Suprapubic skin (tissue), 4 donors: ENCODE measurements around the gene MYO7A. TPM values are rescaled to one million over a fixed set of nuclear protein-coding genes. Genes with fewer than 3 reads are reported as not detected.

ENCODE experiments used
- DNase-seq, 2 donors: peaks; one replicate each; pipeline ENCODE4 v3.0.0-alpha.2; 2019; ENCODE audit warnings: low spot score in 2 of 2
- H3K27ac ChIP-seq: fragments of 200-600 bp; sonication (generic); one replicate; pipeline ENCODE4 v1.5.1; 2019
- H3K27me3 ChIP-seq: fragments of 200-600 bp; sonication (generic); one replicate; pipeline ENCODE4 v1.5.1; 2019
- H3K36me3 ChIP-seq: fragments of 200-600 bp; sonication (generic); one replicate; pipeline ENCODE4 v1.5.1; 2019
- H3K4me1 ChIP-seq: fragments of 200-600 bp; sonication (generic); one replicate; pipeline ENCODE4 v1.5.1; 2019
- H3K4me3 ChIP-seq: fragments of 200-600 bp; sonication (generic); one replicate; pipeline ENCODE4 v1.5.1; 2019; ENCODE audit warnings: mild to moderate bottlenecking
- H3K9me3 ChIP-seq: fragments of 200-600 bp; sonication (generic); one replicate; pipeline ENCODE4 v1.5.1; 2019
- CTCF ChIP-seq, 2 donors: fragments of 200-600 bp in 1 of 2; fragments of 450-650 bp in 1 of 2; sonication (generic) in 1 of 2; IDR thresholded peaks; one replicate each; pipeline ENCODE4 v1.5.1; 2016 to 2019; ENCODE audit warnings: antibody characterized with exemption in 2 of 2, mild to moderate bottlenecking in 1 of 2, moderate library complexity in 1 of 2
- EP300 ChIP-seq: sonication (generic); formaldehyde crosslinking; IDR thresholded peaks from one replicate; pipeline ENCODE4 v1.6.1; 2017; ENCODE audit warnings: antibody characterized with exemption
- POLR2A ChIP-seq, 2 donors: fragments of 450-650 bp; IDR thresholded peaks; one replicate each; pipeline ENCODE4 v1.6.1; 2017; ENCODE audit warnings: antibody characterized with exemption in 2 of 2, mild to moderate bottlenecking in 2 of 2, moderate library complexity in 2 of 2
- POLR2AphosphoS5 ChIP-seq, 3 donors: sonication (generic); formaldehyde crosslinking; IDR thresholded peaks; one replicate each; pipeline ENCODE4 v1.6.1; 2017; ENCODE audit warnings: antibody characterized with exemption in 3 of 3
- WGBS: methylation state at CpG from one replicate; pipeline ENCODE4 v1.1.5; 2018; 5-methylcytosine and 5-hydroxymethylcytosine counted together
- total RNA-seq, 4 donors: library from RNA; depleted of rRNA; stranded (reverse); fragments of >200 nt; gene quantifications; one replicate each; pipeline ENCODE4 v1.1.0, GENCODE V29; 2016

MYO7A gene
- total RNA-seq, 4 donors from 2014 or later: 0.34 to 2.4 (median 2.0) TPM

- 74% methylated on average over 11 of the region's 11 CpGs for WGBS
- no peak for TF ChIP-seq POLR2AphosphoS5 (IDR thresholded peaks at IDR 0.05)
- TF ChIP-seq EP300: no peak
- no peak for TF ChIP-seq POLR2A (IDR thresholded peaks at IDR 0.05)
- no peak for TF ChIP-seq CTCF (IDR thresholded peaks at IDR 0.05)
- Histone ChIP-seq H3K27ac (peak overlapping the region; percentile 67), H3K36me3 (no peaks in the 10 kb centered on the region), H3K4me1 (peaks cover 20% of the 10 kb centered on the region), H3K4me3 (peak overlapping the region; percentile 16), H3K27me3 (no peaks in the 10 kb centered on the region), H3K9me3 (no peaks in the 10 kb centered on the region)
- peak; percentile 31 to 49 for DNase-seq
Observed at GRCh38 chr11:77081976-77082836, 45.8 kb upstream of the MYO7A start.

- H3K4me1 ChIP-seq: peaks cover 23% of the 10 kb centered on the region
Observed at GRCh38 chr11:77082838-77083565, 45.0 kb upstream of the MYO7A start.

GRCh38 chr11:77083566-77084245 lies 44.3 kb upstream of the MYO7A start:
- H3K27me3 ChIP-seq: no peaks in the 10 kb centered on the region
- 96% methylated on average over 9 of the region's 12 CpGs for WGBS
- no peak overlapping the region for H3K4me3 ChIP-seq
- DNase-seq: peak in 1 of 2 donors; percentile 44
- H3K9me3 ChIP-seq: no peaks in the 10 kb centered on the region
- H3K4me1 ChIP-seq: peaks cover 30% of the 10 kb centered on the region
- no peak overlapping the region for H3K27ac ChIP-seq
- TF ChIP-seq CTCF (IDR thresholded peaks at IDR 0.05) (no peak), POLR2AphosphoS5 (IDR thresholded peaks at IDR 0.05) (no peak), POLR2A (IDR thresholded peaks at IDR 0.05) (no peak), EP300 (no peak)
- H3K36me3 ChIP-seq: no peaks in the 10 kb centered on the region

More at GRCh38 chr11:77082838-77083565, 45.0 kb upstream of the MYO7A start:
- no peaks in the 10 kb centered on the region for H3K27me3 ChIP-seq
- H3K4me3 ChIP-seq: peak overlapping the region; percentile 16
- peak; percentile 71 to 81 for DNase-seq
- no peaks in the 10 kb centered on the region for H3K9me3 ChIP-seq
- no peaks in the 10 kb centered on the region for H3K36me3 ChIP-seq
- WGBS: 61% methylated on average over 11 of the region's 15 CpGs
- peak overlapping the region; percentile 67 for H3K27ac ChIP-seq
- no peak for TF ChIP-seq POLR2A (IDR thresholded peaks at IDR 0.05)
- TF ChIP-seq POLR2AphosphoS5 (IDR thresholded peaks at IDR 0.05): no peak
- TF ChIP-seq CTCF (IDR thresholded peaks at IDR 0.05): no peak
- no peak for TF ChIP-seq EP300

- H3K4me1 ChIP-seq: peaks cover 39% of the 10 kb centered on the region
- 90% methylated on average over 8 of the region's 25 CpGs for WGBS
- H3K27me3 ChIP-seq: no peaks in the 10 kb centered on the region
- no peaks in the 10 kb centered on the region for H3K36me3 ChIP-seq
- DNase-seq: peak; percentile 59 to 74
- H3K4me3 ChIP-seq: no peak overlapping the region
- H3K27ac ChIP-seq: no peak overlapping the region
- TF ChIP-seq EP300 (no peak), CTCF (IDR thresholded peaks at IDR 0.05) (no peak), POLR2AphosphoS5 (IDR thresholded peaks at IDR 0.05) (no peak), POLR2A (IDR thresholded peaks at IDR 0.05) (no peak)
- H3K9me3 ChIP-seq: no peaks in the 10 kb centered on the region
Observed at GRCh38 chr11:77084581-77085191, 43.4 kb upstream of the MYO7A start.
